Right lobe of liver (tissue), 6 donors: ENCODE measurements around the gene TNFSF4. TPM values are rescaled to one million over a fixed set of nuclear protein-coding genes. Genes with fewer than 3 reads are reported as not detected.

Experiments used
- ATAC-seq, 4 donors: fragments of 200-7000 bp; cut with Tn5 transposase; one replicate each; pipeline ENCODE4 v1.9.1; 2020; ENCODE audit warnings: mild to moderate bottlenecking in 4 of 4, moderate library complexity in 4 of 4
- DNase-seq, 3 donors: peaks; one replicate each; pipeline ENCODE4 v3.0.0-alpha.2; 2020
- H3K27ac ChIP-seq, 3 donors: fragments of 200-600 bp; one replicate each; pipeline ENCODE4 v1.8.0; 2022
- H3K27me3 ChIP-seq, 2 donors: fragments of 200-600 bp; one replicate each; pipeline ENCODE4 v1.8.0; 2022
- H3K36me3 ChIP-seq, 4 donors: fragments of 200-600 bp; sonication (generic) in 1 of 4; one replicate each; pipeline versions ENCODE4 v1.5.1 to v1.8.0; 2017 to 2022; ENCODE audit warnings: control low read depth in 1 of 4
- H3K4me1 ChIP-seq, 4 donors: fragments of 200-600 bp; sonication (generic) in 1 of 4; one replicate each; pipeline versions ENCODE4 v1.5.1 to v1.8.0; 2017 to 2022; ENCODE audit warnings: control low read depth in 1 of 4
- H3K4me3 ChIP-seq, 3 donors: fragments of 200-600 bp; one replicate each; pipeline ENCODE4 v1.8.0; 2022
- H3K9me3 ChIP-seq, 4 donors: fragments of 200-600 bp; sonication (generic) in 1 of 4; one replicate each; pipeline versions ENCODE4 v1.5.1 to v1.8.0; 2017 to 2022; ENCODE audit warnings: control low read depth in 1 of 4
- CTCF ChIP-seq, 4 donors: fragments of 200-600 bp in 3 of 4; fragments of 450-650 bp in 1 of 4; IDR thresholded peaks; one replicate each; pipeline versions ENCODE4 v1.5.1 to v1.8.0; 2016 to 2022; ENCODE audit warnings: antibody characterized with exemption in 4 of 4, mild to moderate bottlenecking in 2 of 4
- POLR2A ChIP-seq: fragments of 450-650 bp; IDR thresholded peaks from one replicate; pipeline ENCODE4 v1.6.1; 2017; ENCODE audit warnings: antibody characterized with exemption, mild to moderate bottlenecking
- WGBS: methylation state at CpG from one replicate; pipeline ENCODE4 v1.1.6; 2018; ENCODE audit warnings: low coverage, low lambda C conversion rate; ENCODE audit not compliant: insufficient coverage; ENCODE audit errors: missing lambda C conversion rate; 5-methylcytosine and 5-hydroxymethylcytosine counted together
- intact Hi-C, 2 donors: fragments of 100-400 bp; cut with DNase I; formaldehyde crosslinking; loops; one replicate each; pipeline versions ENCODE4 v1.11.2 to v1.14.1; 2022
- total RNA-seq, 6 experiments: library from RNA; depleted of rRNA in 2 of 6; stranded (reverse); fragments of >200 nt in 2 of 6; fragmentation: NEBNext Ultra II Directional in 3 of 6; extraction: Animal tissue kit (Norgen Biotek cat#: 25700) in 3 of 6; gene quantifications; one replicate each; pipeline versions ENCODE4 v1.1.0 to v1.2.4, GENCODE V29; 2016 to 2023
- donor health status: DM: no; HTN: yes; CAD: no.
- donor health status: DM: no; HTN: no; CAD: no.
- donor health status: DM: no; HTN: no; CAD: no.
- donor health status: DM: no; HTN: yes; CAD: no.
- donor health status: DM: no; HTN: yes; CAD: no.

The TNFSF4 gene
- total RNA-seq, 6 experiments from 2014 or later: 0.49 to 0.97 (median 0.55) TPM

DNA sequence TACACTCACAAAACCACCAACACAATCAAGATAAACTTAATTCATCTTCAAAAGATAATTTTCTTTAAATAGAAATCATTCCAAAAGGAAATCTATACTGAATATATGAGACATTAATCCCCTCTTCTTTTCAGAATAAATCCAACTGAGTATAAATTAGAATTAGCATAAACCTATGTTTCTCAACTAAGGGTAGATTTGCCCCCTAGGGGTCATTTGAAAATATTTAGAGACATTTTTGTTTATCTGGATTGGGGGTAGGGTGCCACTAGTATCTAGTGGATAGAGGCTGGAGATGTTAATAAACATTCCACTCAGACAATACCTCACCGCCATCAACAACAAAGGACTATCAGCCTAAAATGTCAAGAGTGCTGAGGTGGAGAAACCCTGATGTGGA lies 6.5 kb upstream of the TNFSF4 start:
- TF ChIP-seq POLR2A (no peak), CTCF (IDR thresholded peaks at IDR 0.05) (no peak)
- Histone ChIP-seq H3K27me3 (no peaks in the 10 kb centered on the region), H3K4me3 (no peak overlapping the region), H3K36me3 (no peaks in the 10 kb centered on the region), H3K4me1 (peaks cover 0 to 8% (median 0%) of the 10 kb centered on the region in 4 donors), H3K27ac (no peak overlapping the region), H3K9me3 (no peaks in the 10 kb centered on the region)
- DNase-seq (no peak), ATAC-seq (no peak)
- intact Hi-C loops: no loop called here
- WGBS: 82% methylated on average over 1 of the region's 1 CpG

DNA sequence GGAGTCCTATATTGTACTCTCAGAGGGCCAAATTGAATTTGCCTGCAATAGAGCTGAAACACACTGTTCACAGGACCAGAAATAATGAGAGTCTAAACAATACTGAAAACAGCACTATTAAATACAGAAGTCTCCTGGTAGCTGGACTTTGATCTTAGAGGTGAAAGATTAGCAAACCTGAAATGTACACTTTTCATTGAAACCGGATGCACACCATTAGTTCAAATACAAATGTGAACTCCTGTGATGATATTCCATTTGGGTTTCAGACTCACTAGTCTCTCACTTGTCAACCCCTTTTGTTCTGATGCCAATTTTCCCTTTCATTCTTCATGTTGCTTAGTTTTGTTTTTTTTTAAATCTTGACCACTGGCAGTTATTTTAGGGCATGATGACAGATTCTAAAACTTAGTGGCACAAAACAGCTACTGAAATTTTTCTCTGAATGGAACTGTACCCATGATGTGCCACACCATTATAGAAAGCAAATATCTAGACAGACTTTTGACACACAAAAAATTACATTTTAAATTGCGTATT lies 5.9 kb upstream of the TNFSF4 start:
- intact Hi-C loops: no loop called here
- 52% methylated on average over 2 of the region's 2 CpGs for WGBS
- TF ChIP-seq POLR2A (no peak), CTCF (IDR thresholded peaks at IDR 0.05) (no peak)
- peaks cover 0 to 8% (median 0%) of the 10 kb centered on the region in 4 donors for H3K4me1 ChIP-seq
- ATAC-seq (peak in 3 of 4 donors; percentile 37 to 65 (median 50)), DNase-seq (no peak)
- H3K27me3 ChIP-seq: no peaks in the 10 kb centered on the region
- no peaks in the 10 kb centered on the region for H3K36me3 ChIP-seq
- no peak overlapping the region for H3K27ac ChIP-seq
- no peaks in the 10 kb centered on the region for H3K9me3 ChIP-seq
- no peak overlapping the region for H3K4me3 ChIP-seq

DNA sequence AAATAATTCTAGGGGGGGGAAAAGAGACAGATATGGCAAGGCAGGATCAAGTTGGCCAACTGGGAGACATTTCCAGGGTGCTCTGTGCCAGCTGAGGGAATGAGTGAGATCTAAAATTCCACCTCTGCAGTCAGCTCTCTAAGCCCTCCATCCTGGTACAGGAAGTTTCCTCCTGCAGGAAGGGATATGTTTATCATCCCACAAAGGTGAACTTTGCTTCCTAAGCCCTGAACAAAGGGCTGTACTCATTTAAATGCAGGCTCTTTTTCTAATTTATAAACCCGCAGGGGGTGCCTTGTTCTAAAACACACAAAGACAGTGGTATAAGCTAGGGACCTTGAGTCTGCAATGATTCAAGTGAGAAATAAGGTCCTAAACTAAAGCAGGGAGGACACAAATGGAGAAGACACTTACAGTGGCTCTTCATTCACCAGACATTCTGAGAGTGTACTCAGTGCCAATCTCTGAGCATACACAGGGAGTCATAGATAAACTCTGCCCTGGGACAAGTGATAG lies 3.6 kb upstream of the TNFSF4 start:
- 50% methylated on average over 1 of the region's 1 CpG for WGBS
- H3K27me3 ChIP-seq: no peaks in the 10 kb centered on the region
- H3K36me3 ChIP-seq: no peaks in the 10 kb centered on the region
- peaks cover 0 to 8% (median 0%) of the 10 kb centered on the region in 4 donors for H3K4me1 ChIP-seq
- H3K9me3 ChIP-seq: no peaks in the 10 kb centered on the region
- TF ChIP-seq POLR2A (no peak), CTCF (IDR thresholded peaks at IDR 0.05) (no peak)
- DNase-seq (no peak), ATAC-seq (peak in 3 of 4 donors; percentile 47 to 84 (median 59))
- H3K4me3 ChIP-seq: no peak overlapping the region
- intact Hi-C loops: no loop called here
- H3K27ac ChIP-seq: no peak overlapping the region

GRCh38 chr1:173210283-173210682 lies 3.2 kb upstream of the TNFSF4 start:
- Histone ChIP-seq H3K9me3 (no peaks in the 10 kb centered on the region), H3K27ac (no peak overlapping the region), H3K4me3 (no peak overlapping the region), H3K36me3 (no peaks in the 10 kb centered on the region), H3K4me1 (peaks cover 0 to 8% (median 0%) of the 10 kb centered on the region in 4 donors), H3K27me3 (no peaks in the 10 kb centered on the region)
- intact Hi-C loops: no loop called here
- DNase-seq (no peak), ATAC-seq (peak in 1 of 4 donors; percentile 10)
- TF ChIP-seq POLR2A (no peak), CTCF (IDR thresholded peaks at IDR 0.05) (no peak)
- 63% methylated on average over 2 of the region's 2 CpGs for WGBS
